Stomach (tissue), 9 donors: ENCODE measurements around the gene GABRG3. TPM values are rescaled to one million over a fixed set of nuclear protein-coding genes. Genes with fewer than 3 reads are reported as not detected.
A peak's percentile ranks its signal among the peaks of the same experiment; 100 is the strongest.

Source experiments
- DNase-seq, 2 donors: peaks; one replicate each; pipeline versions ENCODE4 v3.0.0 to v3.0.0-alpha.2; 2013 to 2019
- H3K27ac ChIP-seq, 5 donors: fragments of 200-600 bp in 4 of 5; sonication (generic) in 4 of 5; one replicate each; pipeline ENCODE4 v1.5.1; 2013 to 2019; ENCODE audit warnings: mild to moderate bottlenecking in 1 of 5, moderate library complexity in 1 of 5
- H3K27me3 ChIP-seq, 3 donors: fragments of 200-600 bp; sonication (generic); one replicate each; pipeline ENCODE4 v1.5.1; 2017 to 2019; ENCODE audit warnings: mixed run types in 1 of 3
- H3K36me3 ChIP-seq, 4 donors: fragments of 200-600 bp; sonication (generic); 1 replicate in 3 of 4; 2 replicates in 1 of 4; pipeline ENCODE4 v1.5.1; 2016 to 2019
- H3K4me1 ChIP-seq, 4 donors: fragments of 200-600 bp; sonication (generic); one replicate each; pipeline ENCODE4 v1.5.1; 2016 to 2019
- H3K4me3 ChIP-seq, 4 donors: fragments of 200-600 bp; sonication (generic) in 3 of 4; one replicate each; pipeline ENCODE4 v1.5.1; 2016 to 2019; ENCODE audit warnings: mild to moderate bottlenecking in 1 of 4
- H3K9me3 ChIP-seq, 4 donors: fragments of 200-600 bp; sonication (generic); one replicate each; pipeline ENCODE4 v1.5.1; 2016 to 2019
- CTCF ChIP-seq, 7 experiments: fragments of 450-650 bp in 4 of 7; fragments of 200-600 bp in 3 of 7; sonication (generic) in 3 of 7; IDR thresholded peaks; one replicate each; pipeline ENCODE4 v1.5.1; 2016 to 2019; ENCODE audit warnings: antibody characterized with exemption in 7 of 7, control low read depth in 2 of 7, mild to moderate bottlenecking in 1 of 7
- EP300 ChIP-seq: sonication (generic); formaldehyde crosslinking; IDR thresholded peaks from one replicate; pipeline ENCODE4 v1.6.1; 2017; ENCODE audit warnings: antibody characterized with exemption
- POLR2A ChIP-seq, 4 donors: fragments of 450-650 bp; IDR thresholded peaks; one replicate each; pipeline ENCODE4 v1.6.1; 2016; ENCODE audit warnings: antibody characterized with exemption in 4 of 4, control low read depth in 2 of 4, mild to moderate bottlenecking in 1 of 4, moderate library complexity in 1 of 4
- POLR2AphosphoS5 ChIP-seq, 3 donors: sonication (generic); formaldehyde crosslinking; IDR thresholded peaks; one replicate each; pipeline ENCODE4 v1.6.1; 2016; ENCODE audit warnings: antibody characterized with exemption in 3 of 3
- WGBS, 5 donors: extraction: QIAGEN DNeasy Blood & Tissue Kit in 3 of 5; methylation state at CpG; one replicate each; pipeline versions ENCODE4 v1.1.5 to v1.1.7; 2013 to 2018; 5-methylcytosine and 5-hydroxymethylcytosine counted together
- intact Hi-C: fragments of 100-400 bp; cut with DNase I; formaldehyde crosslinking; loops from one replicate; pipeline ENCODE4 v1.15.1; 2023; ENCODE audit warnings: low total_unique reads
- polyA plus RNA-seq, 3 donors: library from polyadenylated mRNA; stranded (reverse); fragments of 200-250 nt; gene quantifications; one replicate each; pipeline ENCODE4 v1.2.3, GENCODE V29; 2013
- total RNA-seq, 5 donors: library from RNA; depleted of rRNA; stranded (reverse); fragments of >200 nt; gene quantifications; one replicate each; pipeline versions ENCODE4 v1.1.0 to v1.2.3, GENCODE V29; 2014 to 2016
- donor health status: healthy with polysubstance abuse.
- donor health status: Bipolar disorder and iron deficiency.
- donor health status: healthy.

GABRG3 gene
- total and polyA plus RNA-seq, 8 donors: 0.37 to 1.5 TPM; not detected in 6

GRCh38 chr15:27575521-27575920, 604.5 kb downstream of the GABRG3 start:
- Histone ChIP-seq H3K27me3 (no peaks in the 10 kb centered on the region), H3K4me1 (no peaks in the 10 kb centered on the region), H3K9me3 (peaks cover 0 to 34% (median 14%) of the 10 kb centered on the region in 4 donors), H3K27ac (no peak overlapping the region), H3K4me3 (no peak overlapping the region), H3K36me3 (no peaks in the 10 kb centered on the region)
- TF ChIP-seq CTCF (IDR thresholded peaks at IDR 0.05) (no peak), EP300 (no peak), POLR2AphosphoS5 (IDR thresholded peaks at IDR 0.05) (no peak), POLR2A (IDR thresholded peaks at IDR 0.05) (no peak)
- intact Hi-C loops: no loop called here
- WGBS, 5 donors: 72 to 85% (median 82%) methylated on average over 3 of the region's 3 CpGs
- no peak for DNase-seq

- Histone ChIP-seq H3K4me1 (no peaks in the 10 kb centered on the region), H3K9me3 (peaks cover 0 to 37% (median 14%) of the 10 kb centered on the region in 4 donors), H3K36me3 (no peaks in the 10 kb centered on the region), H3K27me3 (no peaks in the 10 kb centered on the region), H3K27ac (no peak overlapping the region), H3K4me3 (no peak overlapping the region)
- 73 to 92% (median 83%) methylated on average over 1 of the region's 1 CpG for WGBS, 5 donors
- DNase-seq: no peak
- intact Hi-C loops: no loop called here
- TF ChIP-seq POLR2A (IDR thresholded peaks at IDR 0.05) (no peak), EP300 (no peak), POLR2AphosphoS5 (IDR thresholded peaks at IDR 0.05) (no peak)
Observed at GRCh38 chr15:27576576-27576975, 605.6 kb downstream of the GABRG3 start.

- 91 to 98% (median 95%) methylated on average over 5 of the region's 5 CpGs for WGBS, 5 donors
- H3K36me3 ChIP-seq: no peaks in the 10 kb centered on the region
- H3K4me1 ChIP-seq: no peaks in the 10 kb centered on the region
- DNase-seq: no peak
- intact Hi-C loops: loop anchor here (10.0 kb wide), 1 partner anchor 65 kb away; no protein-coding TSS in a partner anchor
- no peak overlapping the region for H3K4me3 ChIP-seq
- H3K27me3 ChIP-seq: no peaks in the 10 kb centered on the region
- TF ChIP-seq EP300 (no peak), POLR2AphosphoS5 (IDR thresholded peaks at IDR 0.05) (no peak), POLR2A (IDR thresholded peaks at IDR 0.05) (no peak), CTCF (IDR thresholded peaks at IDR 0.05) (no peak)
- peaks cover 0 to 24% (median 3%) of the 10 kb centered on the region in 4 donors for H3K9me3 ChIP-seq
- no peak overlapping the region for H3K27ac ChIP-seq
Observed at GRCh38 chr15:27579738-27580137, 608.8 kb downstream of the GABRG3 start.

- intact Hi-C loops: loop anchor here (10.0 kb wide), 1 partner anchor 62 kb away; no protein-coding TSS in a partner anchor
- 47 to 75% (median 74%) methylated on average over 5 of the region's 5 CpGs for WGBS, 5 donors
Observed at GRCh38 chr15:27582726-27583410, 611.9 kb downstream of the GABRG3 start.

More at GRCh38 chr15:27582726-27583410, 611.9 kb downstream of the GABRG3 start:
- no peak overlapping the region for H3K4me3 ChIP-seq
- peak in 1 of 2 donors; percentile 22 for DNase-seq
- H3K27ac ChIP-seq: no peak overlapping the region
- no peaks in the 10 kb centered on the region for H3K4me1 ChIP-seq
- H3K9me3 ChIP-seq: peaks cover 0 to 22% (median 0%) of the 10 kb centered on the region in 4 donors
- no peak for TF ChIP-seq EP300
- TF ChIP-seq POLR2A (IDR thresholded peaks at IDR 0.05): no peak
- TF ChIP-seq POLR2AphosphoS5 (IDR thresholded peaks at IDR 0.05): no peak
- TF ChIP-seq CTCF (IDR thresholded peaks at IDR 0.05): no peak
- peaks cover 0 to 5% (median 0%) of the 10 kb centered on the region in 3 donors for H3K27me3 ChIP-seq
- no peaks in the 10 kb centered on the region for H3K36me3 ChIP-seq
